Mesodermal cell (in vitro differentiated cells): ENCODE measurements around the gene CLSTN3.

Experiments
- H3K27ac ChIP-seq: 2 replicates; pipeline ENCODE4 v1.7.0; 2013; ENCODE audit warnings: mild to moderate bottlenecking, low read depth, low read length, moderate library complexity; ENCODE audit not compliant: severe bottlenecking
- H3K36me3 ChIP-seq: 2 replicates; pipeline ENCODE4 v1.7.1; 2013; ENCODE audit warnings: mild to moderate bottlenecking, low read length, moderate library complexity; ENCODE audit not compliant: control insufficient read depth, insufficient read depth
- H3K4me1 ChIP-seq: one replicate; pipeline ENCODE4 v1.7.1; 2013; ENCODE audit warnings: mild to moderate bottlenecking, low read length; ENCODE audit not compliant: insufficient read depth, control insufficient read depth, poor library complexity, severe bottlenecking
- H3K4me3 ChIP-seq: 2 replicates; pipeline ENCODE4 v1.7.0; 2013; ENCODE audit warnings: low read length, control low read depth, mild to moderate bottlenecking; ENCODE audit not compliant: insufficient read depth, poor library complexity, severe bottlenecking; ENCODE audit errors: extremely low read depth
- H3K9me3 ChIP-seq: 2 replicates; pipeline ENCODE4 v1.7.1; 2013; ENCODE audit warnings: mild to moderate bottlenecking, low read length, moderate library complexity; ENCODE audit not compliant: control insufficient read depth
- WGBS, 2 experiments: methylation state at CpG; one replicate each; pipeline ENCODE4 v1.1.5; 2013; ENCODE audit warnings: missing lambda C conversion rate in 2 of 2; ENCODE audit not compliant: insufficient coverage in 2 of 2; 5-methylcytosine and 5-hydroxymethylcytosine counted together

The CLSTN3 gene

GRCh38 chr12:7152818-7153217 is 22.6 kb downstream of the CLSTN3 start:
- Histone ChIP-seq H3K4me1 (peaks cover 7% of the 10 kb centered on the region), H3K4me3 (no peak overlapping the region), H3K36me3 (peaks cover 6% of the 10 kb centered on the region), H3K27ac (no peak overlapping the region), H3K9me3 (no peaks in the 10 kb centered on the region)
- 75 to 80% methylated on average over 2 of the region's 4 CpGs for WGBS, 2 experiments

GRCh38 chr12:7154042-7154441 is 23.9 kb downstream of the CLSTN3 start:
- Histone ChIP-seq H3K4me3 (no peak overlapping the region), H3K4me1 (peaks cover 7% of the 10 kb centered on the region), H3K36me3 (peaks cover 4% of the 10 kb centered on the region), H3K27ac (no peak overlapping the region), H3K9me3 (no peaks in the 10 kb centered on the region)
- 89 to 96% methylated on average over 6 of the region's 6 CpGs for WGBS, 2 experiments

- H3K4me3 ChIP-seq, result no peak overlapping the region
- 94 to 95% methylated on average over 10 to 12 of the region's 12 CpGs for WGBS, 2 experiments
- H3K36me3 ChIP-seq, result no peaks in the 10 kb centered on the region
- no peaks in the 10 kb centered on the region for H3K9me3 ChIP-seq
- H3K27ac ChIP-seq, result no peak overlapping the region
- peaks cover 7% of the 10 kb centered on the region for H3K4me1 ChIP-seq
Measured at GRCh38 chr12:7154901-7155470, 24.8 kb downstream of the CLSTN3 start.

GRCh38 chr12:7155471-7156034 is 25.4 kb downstream of the CLSTN3 start:
- peaks cover 7% of the 10 kb centered on the region for H3K4me1 ChIP-seq
- H3K36me3 ChIP-seq, result no peaks in the 10 kb centered on the region
- H3K27ac ChIP-seq, result no peak overlapping the region
- 93% methylated on average over 7 to 8 of the region's 8 CpGs for WGBS, 2 experiments
- no peak overlapping the region for H3K4me3 ChIP-seq
- no peaks in the 10 kb centered on the region for H3K9me3 ChIP-seq

GRCh38 chr12:7156259-7157197 is 26.4 kb downstream of the CLSTN3 start:
- Histone ChIP-seq H3K4me1 (peaks cover 7% of the 10 kb centered on the region), H3K9me3 (no peaks in the 10 kb centered on the region), H3K4me3 (no peak overlapping the region), H3K27ac (no peak overlapping the region), H3K36me3 (no peaks in the 10 kb centered on the region)
- WGBS, 2 experiments, result 92 to 95% methylated on average over 16 to 23 of the region's 24 CpGs

DNA sequence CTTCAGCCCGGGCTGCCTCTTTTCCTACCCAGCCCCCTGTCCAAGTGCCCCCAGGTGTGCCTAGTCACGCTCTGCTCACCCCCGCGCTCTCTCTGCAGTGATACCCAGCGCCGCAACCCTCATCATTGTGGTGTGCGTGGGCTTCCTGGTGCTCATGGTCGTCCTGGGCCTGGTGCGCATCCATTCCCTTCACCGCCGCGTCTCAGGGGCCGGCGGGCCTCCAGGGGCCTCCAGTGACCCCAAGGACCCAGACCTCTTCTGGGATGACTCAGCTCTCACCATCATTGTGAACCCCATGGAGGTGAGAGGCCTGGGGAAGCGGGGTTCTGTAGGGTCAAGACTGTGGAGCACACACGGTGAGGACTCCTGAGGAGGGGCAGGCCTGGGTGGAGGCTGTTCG is 27.2 kb downstream of the CLSTN3 start:
- Histone ChIP-seq H3K27ac (no peak overlapping the region), H3K36me3 (no peaks in the 10 kb centered on the region), H3K4me3 (no peak overlapping the region), H3K4me1 (peaks cover 7% of the 10 kb centered on the region), H3K9me3 (no peaks in the 10 kb centered on the region)
- 94 to 95% methylated on average over 14 to 17 of the region's 17 CpGs for WGBS, 2 experiments

- Histone ChIP-seq H3K9me3 (no peaks in the 10 kb centered on the region), H3K36me3 (no peaks in the 10 kb centered on the region), H3K4me1 (peaks cover 7% of the 10 kb centered on the region), H3K27ac (no peak overlapping the region), H3K4me3 (no peak overlapping the region)
- 90 to 100% methylated on average over 4 to 5 of the region's 10 CpGs for whole genome bisulfite sequencing, 2 experiments
Measured at GRCh38 chr12:7158781-7159609, 28.8 kb downstream of the CLSTN3 start.

DNA sequence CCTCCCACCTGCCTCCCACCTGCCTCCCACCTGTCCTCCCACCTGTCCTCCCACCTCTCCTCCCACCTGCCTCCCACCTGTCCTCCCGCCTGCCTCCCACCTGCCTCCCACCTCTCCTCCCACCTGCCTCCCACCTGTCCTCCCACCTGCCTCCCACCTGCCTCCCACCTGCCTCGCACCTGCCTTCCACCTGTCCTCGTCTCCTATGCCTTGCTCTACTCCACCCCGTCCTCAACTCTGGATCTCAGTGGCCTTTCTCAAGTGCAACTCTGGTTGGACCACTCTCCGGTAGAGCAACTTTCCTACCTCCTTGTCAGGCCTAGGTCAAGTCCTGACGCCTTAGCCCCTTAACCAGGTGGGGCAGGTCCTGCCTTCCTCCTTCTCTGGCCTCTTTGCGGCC is 30.0 kb downstream of the CLSTN3 start:
- Histone ChIP-seq H3K27ac (no peak overlapping the region), H3K4me1 (peaks cover 3% of the 10 kb centered on the region), H3K36me3 (no peaks in the 10 kb centered on the region), H3K9me3 (peaks cover 3% of the 10 kb centered on the region), H3K4me3 (no peak overlapping the region)
- WGBS, 2 experiments, result 79 to 80% methylated on average over 5 to 6 of the region's 7 CpGs

GRCh38 chr12:7161327-7161726 is 31.2 kb downstream of the CLSTN3 start:
- 100% methylated on average over 3 to 4 of the region's 4 CpGs for WGBS, 2 experiments
- no peak overlapping the region for H3K27ac ChIP-seq
- H3K4me1 ChIP-seq, result no peaks in the 10 kb centered on the region
- H3K9me3 ChIP-seq, result peaks cover 10% of the 10 kb centered on the region
- H3K4me3 ChIP-seq, result no peak overlapping the region
- no peaks in the 10 kb centered on the region for H3K36me3 ChIP-seq

- peaks cover 14% of the 10 kb centered on the region for H3K9me3 ChIP-seq
- H3K27ac ChIP-seq, result no peak overlapping the region
- H3K4me1 ChIP-seq, result no peaks in the 10 kb centered on the region
- WGBS, 2 experiments, result 84 to 94% methylated on average over 2 to 5 of the region's 5 CpGs
- no peak overlapping the region for H3K4me3 ChIP-seq
- no peaks in the 10 kb centered on the region for H3K36me3 ChIP-seq
Measured at GRCh38 chr12:7161811-7162210, 31.6 kb downstream of the CLSTN3 start.
